CD8-positive, alpha-beta memory T cell (primary cell): ENCODE results near the gene IL2RA. TPM values are rescaled to one million over a fixed set of nuclear protein-coding genes. Genes with fewer than 3 reads are reported as not detected.
A peak's percentile ranks its signal among the peaks of the same experiment; 100 is the strongest.

Experiments
- CTCF ChIA-PET: fragments of 350-600 bp; sonication (Branson Sonifier 250); formaldehyde crosslinking; loops from one replicate; lab custom pipeline; 2021; ENCODE audit warnings: antibody characterized with exemption; lab: Charles Lee
- POLR2A ChIA-PET: fragments of 350-600 bp; sonication (Branson Sonifier 250); formaldehyde crosslinking; loops from one replicate; lab custom pipeline; 2021; ENCODE audit warnings: antibody characterized with exemption; lab: Charles Lee
- DNase-seq, 5 donors: peaks; one replicate each; pipeline versions ENCODE4 v3.0.0 to v3.0.0-alpha.2; 2020 to 2022; ENCODE audit warnings: mixed read lengths in 1 of 5
- H3K27ac ChIP-seq: one replicate; pipeline ENCODE4 v1.7.0; 2013; ENCODE audit warnings: low read depth, mild to moderate bottlenecking, low read length, moderate library complexity
- H3K27me3 ChIP-seq: 2 replicates; pipeline ENCODE4 v1.7.0; 2013; ENCODE audit warnings: low read length, mild to moderate bottlenecking; ENCODE audit not compliant: insufficient read depth, poor library complexity, severe bottlenecking
- H3K36me3 ChIP-seq: 2 replicates; pipeline ENCODE4 v1.7.0; 2013; ENCODE audit warnings: mild to moderate bottlenecking, low read length, moderate library complexity; ENCODE audit not compliant: insufficient read depth
- H3K4me1 ChIP-seq: 2 replicates; pipeline ENCODE4 v1.7.0; 2013; ENCODE audit warnings: mild to moderate bottlenecking, low read length, moderate library complexity; ENCODE audit not compliant: insufficient read depth
- H3K4me3 ChIP-seq: 2 replicates; pipeline ENCODE4 v1.7.0; 2013; ENCODE audit warnings: mild to moderate bottlenecking, low read length
- H3K9me3 ChIP-seq: 2 replicates; pipeline ENCODE4 v1.7.0; 2013; ENCODE audit warnings: mild to moderate bottlenecking, low read length
- H3K27ac Mint-ChIP-seq, 8 donors: one replicate each; pipeline ENCODE4 v1.8.0; 2020 to 2021; ENCODE audit warnings: mixed read lengths in 8 of 8, mild to moderate bottlenecking in 6 of 8, inconsistent platforms in 3 of 8, moderate library complexity in 3 of 8
- H3K27me3 Mint-ChIP-seq, 2 donors: one replicate each; pipeline ENCODE4 v1.8.0; 2020 to 2021; ENCODE audit warnings: mixed read lengths in 2 of 2, mild to moderate bottlenecking in 1 of 2, moderate library complexity in 1 of 2
- H3K36me3 Mint-ChIP-seq, 3 donors: one replicate each; pipeline ENCODE4 v1.8.0; 2020 to 2021; ENCODE audit warnings: mixed read lengths in 3 of 3, inconsistent platforms in 1 of 3, mild to moderate bottlenecking in 1 of 3
- H3K4me1 Mint-ChIP-seq, 3 donors: one replicate each; pipeline ENCODE4 v1.8.0; 2020 to 2021; ENCODE audit warnings: mixed read lengths in 3 of 3, inconsistent platforms in 1 of 3, mild to moderate bottlenecking in 1 of 3
- H3K4me3 Mint-ChIP-seq, 7 donors: one replicate each; pipeline ENCODE4 v1.8.0; 2020 to 2021; ENCODE audit warnings: mixed read lengths in 7 of 7, mild to moderate bottlenecking in 6 of 7, moderate library complexity in 4 of 7, inconsistent platforms in 2 of 7
- H3K9me3 Mint-ChIP-seq, 5 donors: one replicate each; pipeline ENCODE4 v1.8.0; 2020 to 2022; ENCODE audit warnings: mixed read lengths in 5 of 5, mild to moderate bottlenecking in 3 of 5, moderate library complexity in 2 of 5, inconsistent platforms in 1 of 5
- polyA plus RNA-seq: library from polyadenylated mRNA; unstranded; fragments of 300-500 nt; fragmentation: Illumina TruSeq; gene quantifications from one replicate; pipeline ENCODE4 v1.2.3, GENCODE V29; 2021
- total RNA-seq, 2 experiments: library from RNA; stranded (reverse); gene quantifications; one replicate each; pipeline ENCODE4 v1.2.3, GENCODE V29; 2021

IL2RA gene
- total and polyA plus RNA-seq, 3 experiments from 2014 or later = 8.3 to 1,224 (median 1,178) TPM

GRCh38 chr10:6091630-6092029, 29.5 kb upstream of the IL2RA start:
- CTCF ChIA-PET = interaction anchor here (1.0 to 2.1 kb wide), 3 partner anchors 41 to 309 kb away, joined by 3 to 11 read pairs (median 7); no protein-coding TSS in a partner anchor
- Histone ChIP-seq H3K4me1 (peaks cover 58% of the 10 kb centered on the region), H3K27ac (no peak overlapping the region), H3K4me3 (no peak overlapping the region), H3K27me3 (no peaks in the 10 kb centered on the region), H3K9me3 (no peaks in the 10 kb centered on the region), H3K36me3 (no peaks in the 10 kb centered on the region)
- Mint-ChIP-seq H3K4me1 (peaks cover 63 to 78% (median 70%) of the 10 kb centered on the region in 3 donors), H3K36me3 (peaks cover 0 to 30% (median 2%) of the 10 kb centered on the region in 3 donors), H3K4me3 (peak overlapping the region in 6 of 7 donors; percentile 24 to 75 (median 46)), H3K9me3 (no peaks in the 10 kb centered on the region), H3K27ac (peak overlapping the region in 6 of 8 donors; percentile 13 to 75 (median 46)), H3K27me3 (no peaks in the 10 kb centered on the region)
- DNase-seq = peak in 2 of 5 donors; percentile 15 to 48
- POLR2A ChIA-PET = no interaction called here

- Mint-ChIP-seq H3K4me1 (peaks cover 54 to 67% (median 62%) of the 10 kb centered on the region in 3 donors), H3K27me3 (peaks cover 0 to 3% of the 10 kb centered on the region in 2 donors), H3K27ac (peak overlapping the region; percentile 4 to 94 (median 88)), H3K4me3 (peak overlapping the region; percentile 85 to 96 (median 92)), H3K36me3 (peaks cover 0 to 16% (median 1%) of the 10 kb centered on the region in 3 donors), H3K9me3 (no peaks in the 10 kb centered on the region)
- Histone ChIP-seq H3K4me3 (peak overlapping the region; percentile 91), H3K9me3 (no peaks in the 10 kb centered on the region), H3K36me3 (no peaks in the 10 kb centered on the region), H3K27ac (peak overlapping the region; percentile 79), H3K4me1 (peaks cover 50% of the 10 kb centered on the region), H3K27me3 (no peaks in the 10 kb centered on the region)
- CTCF ChIA-PET = interaction anchor here (0.9 to 2.1 kb wide), 12 partner anchors 11 to 320 kb away, joined by 3 to 12 read pairs (median 4); partner anchors contain the start of genes IL15RA and PFKFB3
- POLR2A ChIA-PET = interaction anchor here (0.6 to 1.3 kb wide), 4 partner anchors 38 to 114 kb away, joined by 3 to 6 read pairs (median 4); partner anchors contain the start of gene PFKFB3
- DNase-seq = peak in 2 of 5 donors; percentile 14 to 40
Measured at GRCh38 chr10:6089334-6090219, 27.4 kb upstream of the IL2RA start.

GRCh38 chr10:6088721-6089333, 26.7 kb upstream of the IL2RA start, which contains the start of gene RBM17:
TSS of gene RBM17 (plus strand) at chr10:6089034. CDS start at chr10:6097066, 8,032 bp downstream.
- Mint-ChIP-seq H3K9me3 (no peaks in the 10 kb centered on the region), H3K27me3 (peaks cover 0 to 3% of the 10 kb centered on the region in 2 donors), H3K36me3 (peaks cover 0 to 11% (median 0%) of the 10 kb centered on the region in 3 donors), H3K4me3 (peak within 1 kb of the TSS; percentile 85 to 96 (median 92)), H3K4me1 (peaks cover 51 to 63% (median 58%) of the 10 kb centered on the region in 3 donors), H3K27ac (peak within 1 kb of the TSS; percentile 67 to 94 (median 88))
- Histone ChIP-seq H3K9me3 (no peaks in the 10 kb centered on the region), H3K27ac (peak within 1 kb of the TSS; percentile 79), H3K4me1 (peaks cover 50% of the 10 kb centered on the region), H3K4me3 (peak within 1 kb of the TSS; percentile 91), H3K36me3 (no peaks in the 10 kb centered on the region), H3K27me3 (no peaks in the 10 kb centered on the region)
- ChIA-PET POLR2A (interaction anchor here (1.3 kb wide), 1 partner anchor 37 kb away, joined by 6 read pairs; no protein-coding TSS in a partner anchor), CTCF (interaction anchor here (0.9 to 3.4 kb wide), 9 partner anchors 12 to 321 kb away, joined by 3 to 57 read pairs (median 5); no protein-coding TSS in a partner anchor)
- peak; percentile 93 to 99 (median 98) for DNase-seq

- H3K9me3 ChIP-seq = no peaks in the 10 kb centered on the region
- Mint-ChIP-seq H3K4me3 (peak overlapping the region in 6 of 7 donors; percentile 5 to 78 (median 74)), H3K36me3 (peaks cover 0 to 6% (median 0%) of the 10 kb centered on the region in 3 donors), H3K27me3 (peaks cover 7 to 11% of the 10 kb centered on the region in 2 donors), H3K4me1 (peaks cover 49 to 60% (median 59%) of the 10 kb centered on the region in 3 donors), H3K27ac (peak overlapping the region in 6 of 8 donors; percentile 35 to 91 (median 67)), H3K9me3 (peaks cover 0 to 2% (median 0%) of the 10 kb centered on the region in 5 donors)
- no peak overlapping the region for H3K4me3 ChIP-seq
- H3K27me3 ChIP-seq = no peaks in the 10 kb centered on the region
- ChIA-PET CTCF (interaction anchor here (0.7 to 3.4 kb wide), 44 partner anchors 8 to 562 kb away, joined by 3 to 57 read pairs (median 4); partner anchors contain the start of genes ANKRD16, FBH1, IL15RA and IL2RA), POLR2A (interaction anchor here (0.6 to 1.9 kb wide), 10 partner anchors 10 to 498 kb away, joined by 4 to 15 read pairs (median 6); no protein-coding TSS in a partner anchor)
- no peak overlapping the region for H3K27ac ChIP-seq
- H3K4me1 ChIP-seq = peaks cover 54% of the 10 kb centered on the region
- H3K36me3 ChIP-seq = no peaks in the 10 kb centered on the region
- DNase-seq = peak; percentile 66 to 88 (median 73)
Measured at GRCh38 chr10:6086375-6087233, 24.4 kb upstream of the IL2RA start.

GRCh38 chr10:6083523-6084475, 21.6 kb upstream of the IL2RA start:
- Mint-ChIP-seq H3K4me1 (peaks cover 32 to 45% (median 41%) of the 10 kb centered on the region in 3 donors), H3K27ac (peak overlapping the region in 6 of 8 donors; percentile 2 to 69 (median 7)), H3K27me3 (peaks cover 7 to 11% of the 10 kb centered on the region in 2 donors), H3K36me3 (no peaks in the 10 kb centered on the region), H3K9me3 (peaks cover 0 to 2% (median 0%) of the 10 kb centered on the region in 5 donors), H3K4me3 (peak overlapping the region in 6 of 7 donors; percentile 3 to 80 (median 44))
- no peaks in the 10 kb centered on the region for H3K27me3 ChIP-seq
- H3K27ac ChIP-seq = no peak overlapping the region
- ChIA-PET CTCF (interaction anchor here (0.7 to 2.2 kb wide), 9 partner anchors 27 to 498 kb away, joined by 3 to 10 read pairs (median 3); partner anchors contain the start of gene PFKFB3), POLR2A (interaction anchor here (0.6 to 1.0 kb wide), 2 partner anchors 33 to 71 kb away, joined by 6 to 9 read pairs; no protein-coding TSS in a partner anchor)
- peaks cover 37% of the 10 kb centered on the region for H3K4me1 ChIP-seq
- no peaks in the 10 kb centered on the region for H3K9me3 ChIP-seq
- peak in 2 of 5 donors; percentile 13 to 48 for DNase-seq
- no peak overlapping the region for H3K4me3 ChIP-seq
- no peaks in the 10 kb centered on the region for H3K36me3 ChIP-seq
